HG02678 (cell line): ENCODE measurements around the gene ZC3H12D.
"Not testable (repeated sequence)": the region's sequence is repeated elsewhere in the genome, so short reads cannot be mapped to it uniquely, and the experiment has no call there.

ENCODE experiments used
- ATAC-seq: cut with Tn5 transposase; IDR thresholded peaks from one replicate; pipeline ENCODE4 v1.9.1; 2021; ENCODE audit warnings: mild to moderate bottlenecking, moderate library complexity; ENCODE audit not compliant: unreplicated experiment

ZC3H12D gene

DNA sequence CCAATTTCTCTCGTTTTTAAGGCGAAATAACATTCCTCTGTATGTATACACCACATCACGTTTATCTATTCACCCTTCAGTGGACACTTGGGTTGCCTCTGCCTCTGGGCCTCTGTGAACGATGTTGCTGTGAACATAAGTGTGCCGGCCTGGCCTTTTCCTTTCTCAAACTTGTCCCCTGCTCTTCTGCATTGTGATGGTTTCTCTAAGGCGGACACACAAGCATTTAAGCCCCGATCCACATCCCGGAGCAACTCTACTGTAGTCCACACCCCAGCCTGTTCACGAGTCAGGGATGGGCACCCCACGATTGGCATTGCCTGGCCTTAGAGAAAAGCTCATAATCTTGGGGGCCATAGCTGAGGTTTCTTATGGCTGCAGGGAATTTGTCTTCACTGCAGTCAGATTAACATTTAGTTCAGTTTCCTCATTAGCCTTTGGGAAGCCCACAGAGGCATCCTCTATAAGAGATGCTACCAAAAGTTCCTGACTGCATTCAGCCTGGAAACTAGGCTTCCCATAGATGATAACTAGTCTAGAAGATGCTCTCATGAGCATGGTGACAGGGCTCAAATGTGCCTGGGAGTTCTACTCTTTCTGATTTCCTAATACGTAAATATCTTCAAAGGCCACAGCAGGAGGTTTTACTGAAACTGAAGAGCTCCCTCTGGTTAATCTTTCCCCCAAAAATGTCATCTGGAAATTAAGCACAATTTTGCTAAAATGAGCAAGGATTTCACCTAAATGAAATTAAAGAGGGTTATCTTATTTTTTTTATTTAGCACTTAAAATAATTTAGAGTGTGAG is 762 bp downstream of the ZC3H12D start:
- no peak for ATAC-seq

DNA sequence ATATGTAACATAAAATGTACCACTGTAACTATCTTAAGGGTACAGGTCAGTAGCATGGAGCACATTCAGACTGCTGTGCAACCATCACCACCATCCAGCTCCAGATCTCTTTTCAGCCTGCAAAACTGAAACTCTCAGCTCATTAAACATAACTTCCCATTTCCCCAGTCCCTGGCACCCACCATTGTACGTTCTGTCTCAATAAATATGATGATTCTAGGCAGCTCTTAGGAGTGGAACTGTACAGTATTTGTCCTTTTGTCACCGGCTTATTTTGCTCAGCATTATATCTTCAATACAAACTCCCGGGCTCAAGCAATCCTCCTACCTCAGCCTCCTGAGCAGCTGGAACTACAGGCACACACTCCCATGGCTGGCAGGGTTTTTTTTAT is 1.5 kb downstream of the ZC3H12D start:
- ATAC-seq, result no peak

- ATAC-seq, result no peak
Measured at GRCh38 chr6:149482545-149483333, 2.1 kb downstream of the ZC3H12D start.

DNA sequence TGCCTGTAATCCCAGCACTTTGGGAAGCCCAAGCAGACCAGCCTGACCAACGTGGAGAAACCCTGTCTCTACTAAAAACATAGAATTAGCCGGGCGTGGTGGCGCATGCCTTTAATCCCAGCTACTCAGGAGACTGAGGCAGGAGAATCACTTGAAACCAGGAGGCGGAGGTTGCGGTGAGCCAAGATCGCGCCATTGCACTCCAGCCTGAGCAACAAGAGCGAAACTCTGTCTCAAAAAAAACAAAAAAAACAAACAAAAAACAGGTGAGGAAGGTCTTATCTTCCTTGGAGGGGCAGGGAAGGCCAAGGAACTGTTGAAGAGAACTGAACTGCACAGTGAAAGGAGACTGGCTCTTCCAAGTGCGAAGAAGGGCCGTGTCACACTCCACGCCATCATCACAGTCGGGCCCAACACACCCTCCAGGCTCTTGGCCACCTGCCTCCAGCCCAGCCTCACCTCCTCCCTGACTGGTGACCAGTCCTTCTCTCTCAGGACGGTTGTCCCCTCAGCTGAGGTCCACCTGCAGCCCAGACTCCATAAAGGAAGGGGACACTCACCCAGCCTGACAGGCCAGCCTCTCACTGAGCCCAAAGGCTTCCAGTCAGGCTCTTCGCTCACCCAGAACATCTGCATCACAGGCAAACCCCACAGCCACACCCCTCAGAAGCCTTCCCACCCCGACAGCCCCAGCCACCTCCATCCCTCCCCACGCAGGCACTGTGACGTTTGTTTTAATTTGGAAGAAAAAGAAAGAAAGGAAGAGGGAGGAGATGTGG is 4.1 kb downstream of the ZC3H12D start:
- no peak for ATAC-seq

- no peak for ATAC-seq
Measured at GRCh38 chr6:149478631-149479314, 6.0 kb downstream of the ZC3H12D start.

- ATAC-seq, result no peak
Measured at GRCh38 chr6:149477544-149477943, 7.3 kb downstream of the ZC3H12D start.

DNA sequence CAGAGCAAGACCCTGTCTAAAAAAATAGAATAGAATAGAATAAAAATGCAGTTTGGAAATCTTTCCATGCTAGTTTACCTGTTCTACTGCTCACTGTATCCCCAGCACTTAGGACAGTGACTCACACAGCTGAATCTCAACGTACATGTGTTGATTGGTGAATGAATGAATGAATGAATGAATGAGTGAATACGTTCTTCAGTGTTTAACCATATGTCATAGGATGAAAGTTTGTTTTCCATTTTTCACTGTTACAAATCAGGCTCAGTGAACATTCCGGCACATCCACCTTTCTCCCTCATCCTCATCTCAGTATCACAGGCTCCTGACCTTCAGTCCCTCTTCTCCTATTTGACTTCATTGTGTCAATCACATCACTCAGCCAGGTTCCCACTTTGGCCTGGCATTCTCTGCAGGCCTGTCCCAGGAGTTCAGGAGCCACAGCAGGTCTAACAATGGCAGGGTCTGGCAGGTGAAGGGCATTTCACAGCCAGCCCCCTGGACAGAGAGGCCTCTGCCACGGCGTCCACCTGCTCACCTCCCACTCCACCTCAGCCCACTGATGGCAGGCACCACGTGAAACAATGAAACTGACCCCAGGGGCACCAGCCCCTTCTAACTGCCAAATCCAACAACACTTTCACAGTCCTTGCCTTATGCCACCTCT is 7.9 kb downstream of the ZC3H12D start:
- ATAC-seq, result no peak

DNA sequence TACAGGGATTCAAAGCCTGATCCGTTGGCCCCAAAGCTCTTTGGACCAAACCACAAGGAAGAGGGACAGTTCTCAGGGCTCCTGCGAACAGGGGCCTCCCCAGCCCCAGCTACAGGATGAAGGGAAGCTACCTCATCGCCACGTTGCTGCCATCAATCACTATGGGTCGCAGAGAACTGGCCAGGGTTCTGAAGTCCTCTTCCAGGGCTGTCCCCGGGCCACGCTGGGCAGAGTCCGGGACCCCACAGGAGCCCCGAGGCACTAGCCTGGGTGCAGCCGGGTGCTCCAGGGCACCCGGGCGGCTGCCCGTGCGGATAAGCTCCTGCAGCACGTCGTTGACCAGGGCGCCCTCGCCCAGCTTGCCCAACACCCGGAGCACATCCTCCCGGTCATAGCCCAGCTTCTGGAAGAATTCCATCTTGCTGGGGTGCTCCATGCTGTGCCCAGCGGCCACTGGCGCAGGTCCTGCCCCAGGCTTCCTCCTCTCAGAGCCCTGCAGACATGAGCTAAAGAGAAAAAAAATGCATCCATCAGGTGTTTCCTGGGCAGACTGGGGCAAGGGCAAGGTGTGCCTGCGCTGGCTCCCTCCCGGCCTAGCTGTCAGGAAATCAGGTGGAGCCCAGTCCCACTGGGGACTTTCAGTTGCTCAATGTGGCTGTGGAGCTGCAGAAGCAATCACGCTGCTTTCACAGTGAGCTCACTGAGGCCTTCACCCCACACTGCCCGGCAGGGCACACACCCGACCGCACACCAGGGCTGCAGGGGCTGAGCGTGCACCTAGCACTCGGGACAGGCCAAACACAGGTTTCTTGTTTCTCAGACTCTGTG is 10.5 kb downstream of the ZC3H12D start:
- no peak for ATAC-seq

GRCh38 chr6:149473080-149474052 is 11.4 kb downstream of the ZC3H12D start:
- ATAC-seq, result no peak

DNA sequence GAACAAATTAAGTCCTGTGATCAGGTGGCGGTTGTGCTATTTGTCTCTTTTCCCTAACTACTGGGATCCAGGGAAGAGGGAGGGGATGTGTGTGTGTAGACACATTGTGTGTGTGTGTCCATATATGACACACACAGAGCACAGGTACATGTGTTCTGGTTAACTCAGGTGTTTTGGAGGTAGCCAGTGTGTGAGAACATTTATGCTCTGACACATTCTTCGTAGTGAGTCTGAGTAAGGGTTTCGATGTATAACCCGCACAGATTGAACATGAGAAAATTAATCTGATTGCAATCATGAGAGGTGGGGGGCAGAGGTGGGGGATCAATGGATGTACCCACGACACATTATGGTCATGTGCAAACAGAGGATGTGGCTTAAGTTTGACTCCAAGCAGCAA is 12.6 kb downstream of the ZC3H12D start:
- ATAC-seq, result no peak

DNA sequence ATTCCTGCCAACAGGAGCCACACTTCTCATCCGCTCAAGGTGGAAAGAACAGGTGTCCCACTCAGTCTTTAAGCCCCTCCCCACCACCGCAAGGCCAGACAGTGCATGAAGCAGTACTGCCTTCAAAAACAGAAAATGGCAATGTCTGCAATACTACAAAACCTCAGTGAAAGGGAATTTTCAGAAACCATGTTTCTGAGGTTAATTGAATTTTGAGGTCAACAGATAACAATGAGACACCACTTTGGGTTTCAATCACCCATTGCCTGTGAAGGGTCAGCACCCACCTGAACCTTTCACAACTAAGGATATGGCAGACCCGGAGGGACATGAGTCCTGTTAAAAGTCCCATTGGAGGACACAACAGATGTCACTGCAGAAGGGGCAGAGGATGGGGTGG is 13.0 kb downstream of the ZC3H12D start:
- ATAC-seq, result peak; percentile 36

GRCh38 chr6:149470948-149471347 is 13.9 kb downstream of the ZC3H12D start:
- ATAC-seq, result no peak

- peak; percentile 25 for ATAC-seq
Measured at GRCh38 chr6:149468179-149468578, 16.6 kb downstream of the ZC3H12D start.

DNA sequence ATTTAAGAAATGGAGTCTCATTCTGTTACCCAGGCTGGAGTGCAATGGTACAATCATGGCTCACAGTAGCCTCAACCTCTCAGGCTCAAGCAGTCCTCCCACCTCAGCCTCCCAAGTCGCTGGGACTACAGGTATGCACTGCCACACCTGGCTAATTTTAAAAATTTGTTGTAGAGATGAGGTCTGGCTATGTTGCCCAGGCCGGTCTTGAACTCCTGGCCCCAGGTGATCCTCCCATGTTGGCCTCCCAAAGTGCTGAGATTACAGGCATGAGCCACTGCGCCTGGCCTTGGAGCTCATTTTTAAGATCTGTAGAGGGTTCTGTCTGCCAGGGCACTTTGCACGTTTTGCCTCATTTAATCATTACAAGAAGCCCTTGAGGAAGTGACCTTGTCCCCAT is 17.5 kb downstream of the ZC3H12D start:
- ATAC-seq, result no peak

GRCh38 chr6:149464411-149464810 is 20.4 kb downstream of the ZC3H12D start:
- no peak for ATAC-seq

GRCh38 chr6:149463781-149464180 is 21.0 kb downstream of the ZC3H12D start:
- no peak for ATAC-seq

GRCh38 chr6:149462712-149463111 is 22.1 kb downstream of the ZC3H12D start:
- ATAC-seq, result not testable (repeated sequence)

DNA sequence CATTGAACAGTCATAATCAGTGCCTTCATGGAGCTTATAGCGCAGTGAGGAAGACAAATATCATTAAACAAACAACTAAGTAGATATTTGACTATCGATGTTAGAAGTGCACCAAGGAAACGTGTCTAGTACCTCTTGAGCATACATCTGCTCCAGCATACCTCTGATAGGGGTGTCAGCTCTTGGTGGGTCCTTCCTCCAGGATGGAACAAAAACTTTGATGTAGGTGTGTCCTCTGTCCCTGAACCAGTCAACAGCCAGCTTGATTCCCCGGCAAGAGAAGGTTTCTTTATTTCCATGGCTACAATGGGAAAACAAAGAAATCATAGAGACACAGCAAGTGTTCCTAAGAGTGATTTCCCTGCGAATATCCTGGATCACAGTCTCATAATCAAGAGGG is 23.1 kb downstream of the ZC3H12D start:
- ATAC-seq, result no peak
